DOHH2 (cell line): ENCODE data around the gene PALM3.
"Not testable (repeated sequence)": the region's sequence is repeated elsewhere in the genome, so short reads cannot be mapped to it uniquely, and the experiment has no call there.

Experiments
- H3F3A ChIP-seq: fragments of 200-600 bp; sonication (generic), shearing (Covaris generic); 2 replicates; pipeline ENCODE4 v1.6.0; 2016; ENCODE audit warnings: antibody characterized with exemption, mild to moderate bottlenecking; ENCODE audit not compliant: control insufficient read depth, insufficient read depth
- H3K27ac ChIP-seq: fragments of 200-600 bp; sonication (generic); 2 replicates; pipeline ENCODE4 v1.5.1; 2014; ENCODE audit warnings: low read depth, mild to moderate bottlenecking, low read length, moderate library complexity
- H3K27me3 ChIP-seq: fragments of 200-600 bp; sonication (generic); 2 replicates; pipeline ENCODE4 v1.6.1; 2014; ENCODE audit warnings: mild to moderate bottlenecking, low read length, mixed read lengths; ENCODE audit not compliant: control insufficient read depth
- H3K36me3 ChIP-seq: fragments of 200-600 bp; sonication (generic); 2 replicates; pipeline ENCODE4 v1.6.1; 2014; ENCODE audit warnings: mild to moderate bottlenecking, low read length, moderate library complexity, mixed read lengths; ENCODE audit not compliant: control insufficient read depth
- H3K4me1 ChIP-seq: fragments of 200-600 bp; sonication (generic); 2 replicates; pipeline ENCODE4 v1.6.1; 2014; ENCODE audit warnings: mild to moderate bottlenecking, low read length, mixed read lengths; ENCODE audit not compliant: control insufficient read depth
- H3K4me2 ChIP-seq: fragments of 200-600 bp; sonication (generic); 2 replicates; pipeline ENCODE4 v1.6.0; 2014; ENCODE audit warnings: mild to moderate bottlenecking, low read length, moderate library complexity
- H3K4me3 ChIP-seq: fragments of 200-600 bp; sonication (generic); 2 replicates; pipeline ENCODE4 v1.5.1; 2014; ENCODE audit warnings: mild to moderate bottlenecking, low read length, mixed read lengths
- H3K79me2 ChIP-seq: fragments of 200-600 bp; sonication (generic); 2 replicates; pipeline ENCODE4 v1.6.1; 2014; ENCODE audit warnings: mild to moderate bottlenecking, low read length, mixed read lengths; ENCODE audit not compliant: control insufficient read depth
- H3K9me2 ChIP-seq: fragments of 200-600 bp; sonication (generic); replicated peaks from 2 replicates; pipeline ENCODE4 v1.6.1; 2014; ENCODE audit warnings: mild to moderate bottlenecking, low read length, mixed read lengths; ENCODE audit not compliant: control insufficient read depth
- H3K9me3 ChIP-seq: fragments of 200-600 bp; sonication (generic); 2 replicates; pipeline ENCODE4 v1.6.1; 2014; ENCODE audit warnings: antibody characterized with exemption, low read length, mixed read lengths; ENCODE audit not compliant: control insufficient read depth, insufficient read depth
- H4K20me1 ChIP-seq: fragments of 200-600 bp; sonication (generic); 2 replicates; pipeline ENCODE4 v1.6.0; 2014; ENCODE audit warnings: low read depth, mild to moderate bottlenecking, antibody characterized with exemption, low read length, moderate library complexity; ENCODE audit not compliant: control insufficient read depth, insufficient read depth
- EZH2phosphoT487 ChIP-seq: fragments of 200-600 bp; sonication (generic); IDR thresholded peaks from 2 replicates; pipeline ENCODE4 v1.6.1; 2017; ENCODE audit warnings: borderline replicate concordance, mild to moderate bottlenecking, antibody characterized with exemption, low read length, moderate library complexity, mixed read lengths
- TF ChIP-seq, protein P1 (sequence below): fragments of 200-600 bp; sonication (generic); IDR thresholded peaks from one replicate; pipeline ENCODE4 v1.5.1; 2014; ENCODE audit warnings: antibody characterized with exemption, mild to moderate bottlenecking, low read depth, low read length; ENCODE audit not compliant: poor library complexity, severe bottlenecking

The PALM3 gene

DNA sequence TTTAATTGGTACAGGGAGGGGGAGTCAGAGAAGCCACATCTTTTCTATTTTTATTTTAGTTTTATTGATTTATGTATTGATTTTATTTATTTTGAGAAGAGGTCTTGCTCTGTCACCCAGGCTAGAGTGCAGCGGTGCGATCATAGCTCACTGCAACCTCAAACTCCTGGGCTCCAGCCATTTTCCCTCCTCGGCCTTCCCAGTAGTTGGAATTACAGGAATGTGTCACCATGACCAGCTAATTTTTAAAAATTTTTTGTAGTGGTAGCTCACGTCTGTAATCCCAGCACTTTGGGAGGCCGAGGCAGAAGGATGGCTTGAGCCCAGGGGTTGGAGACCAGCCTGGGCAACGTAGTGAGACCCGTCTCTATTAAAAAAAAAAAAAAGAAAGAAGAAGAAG, 26.2 kb downstream of the PALM3 start:
- H3K27ac ChIP-seq = no peak overlapping the region
- peaks cover 3% of the 10 kb centered on the region; the same call in 1 of the 2 replicates for H3K36me3 ChIP-seq
- H3K27me3 ChIP-seq = no peaks in the 10 kb centered on the region
- H3K4me2 ChIP-seq = no peak overlapping the region
- H3K9me3 ChIP-seq = no peaks in the 10 kb centered on the region
- H3K4me3 ChIP-seq = no peak overlapping the region
- peaks cover 3% of the 10 kb centered on the region; the same call in 1 of the 2 replicates for H3F3A ChIP-seq
- peaks cover 26% of the 10 kb centered on the region for H3K4me1 ChIP-seq
- no peaks in the 10 kb centered on the region for H4K20me1 ChIP-seq
- no peak for TF ChIP-seq EZH2phosphoT487
- TF ChIP-seq, protein P1, sequence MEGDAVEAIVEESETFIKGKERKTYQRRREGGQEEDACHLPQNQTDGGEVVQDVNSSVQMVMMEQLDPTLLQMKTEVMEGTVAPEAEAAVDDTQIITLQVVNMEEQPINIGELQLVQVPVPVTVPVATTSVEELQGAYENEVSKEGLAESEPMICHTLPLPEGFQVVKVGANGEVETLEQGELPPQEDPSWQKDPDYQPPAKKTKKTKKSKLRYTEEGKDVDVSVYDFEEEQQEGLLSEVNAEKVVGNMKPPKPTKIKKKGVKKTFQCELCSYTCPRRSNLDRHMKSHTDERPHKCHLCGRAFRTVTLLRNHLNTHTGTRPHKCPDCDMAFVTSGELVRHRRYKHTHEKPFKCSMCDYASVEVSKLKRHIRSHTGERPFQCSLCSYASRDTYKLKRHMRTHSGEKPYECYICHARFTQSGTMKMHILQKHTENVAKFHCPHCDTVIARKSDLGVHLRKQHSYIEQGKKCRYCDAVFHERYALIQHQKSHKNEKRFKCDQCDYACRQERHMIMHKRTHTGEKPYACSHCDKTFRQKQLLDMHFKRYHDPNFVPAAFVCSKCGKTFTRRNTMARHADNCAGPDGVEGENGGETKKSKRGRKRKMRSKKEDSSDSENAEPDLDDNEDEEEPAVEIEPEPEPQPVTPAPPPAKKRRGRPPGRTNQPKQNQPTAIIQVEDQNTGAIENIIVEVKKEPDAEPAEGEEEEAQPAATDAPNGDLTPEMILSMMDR = no peak
- no peaks in the 10 kb centered on the region for H3K79me2 ChIP-seq
- H3K9me2 ChIP-seq = no peaks in the 10 kb centered on the region

DNA sequence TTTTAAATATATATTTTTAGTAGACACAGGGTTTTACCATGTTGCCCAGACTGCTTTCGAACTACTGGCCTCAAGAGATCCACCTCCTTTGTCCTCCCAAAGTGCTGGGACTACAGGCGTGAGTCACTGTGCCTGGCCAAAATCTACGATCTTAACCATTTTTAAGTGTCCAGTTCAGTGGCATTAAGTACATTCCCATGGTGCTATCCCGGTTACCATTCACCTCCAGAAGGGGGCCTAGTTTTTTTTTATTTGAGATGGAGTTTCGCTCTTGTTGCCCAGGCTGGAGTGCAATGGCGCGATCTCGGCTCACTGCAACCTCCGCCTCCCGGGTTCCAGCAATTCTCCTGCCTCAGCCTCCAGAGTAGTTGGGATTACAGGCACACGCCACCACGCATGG, 26.7 kb downstream of the PALM3 start:
- not testable (repeated sequence) for H4K20me1 ChIP-seq, H3K27ac ChIP-seq, H3K4me2 ChIP-seq, H3K79me2 ChIP-seq, H3K4me3 ChIP-seq, H3K36me3 ChIP-seq, H3F3A ChIP-seq, H3K9me3 ChIP-seq, H3K9me2 ChIP-seq, H3K27me3 ChIP-seq
- peaks cover 27% of the 10 kb centered on the region for H3K4me1 ChIP-seq

DNA sequence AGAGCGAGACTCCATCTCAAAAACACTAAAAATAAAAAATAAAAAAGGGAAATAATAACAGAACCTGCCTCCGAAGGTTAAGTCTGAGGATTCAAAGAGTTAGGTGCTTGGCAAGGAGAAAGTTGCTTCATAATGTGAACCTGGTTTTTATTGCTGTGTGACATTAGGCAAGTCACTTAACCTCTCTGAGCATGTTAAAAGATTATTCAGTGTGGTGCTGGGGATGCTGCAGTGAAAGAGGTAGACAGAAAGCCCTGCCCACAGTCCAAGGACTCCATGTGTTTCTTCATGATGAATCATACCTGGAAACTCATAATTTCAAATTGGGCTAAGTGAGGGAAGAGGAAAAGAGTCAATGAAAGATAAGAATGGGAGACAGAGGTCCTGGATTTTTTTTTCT, 27.9 kb downstream of the PALM3 start:
- no peaks in the 10 kb centered on the region for H3K27me3 ChIP-seq
- no peaks in the 10 kb centered on the region for H3K9me2 ChIP-seq
- H3K4me2 ChIP-seq = no peak overlapping the region
- peaks cover 32% of the 10 kb centered on the region for H3K4me1 ChIP-seq
- TF ChIP-seq, protein P1 = no peak
- no peak for TF ChIP-seq EZH2phosphoT487
- no peak overlapping the region for H3K4me3 ChIP-seq
- no peaks in the 10 kb centered on the region for H3K36me3 ChIP-seq
- H4K20me1 ChIP-seq = no peaks in the 10 kb centered on the region
- H3F3A ChIP-seq = peaks cover 14% of the 10 kb centered on the region
- H3K9me3 ChIP-seq = no peaks in the 10 kb centered on the region
- H3K79me2 ChIP-seq = no peaks in the 10 kb centered on the region
- no peak overlapping the region for H3K27ac ChIP-seq

DNA sequence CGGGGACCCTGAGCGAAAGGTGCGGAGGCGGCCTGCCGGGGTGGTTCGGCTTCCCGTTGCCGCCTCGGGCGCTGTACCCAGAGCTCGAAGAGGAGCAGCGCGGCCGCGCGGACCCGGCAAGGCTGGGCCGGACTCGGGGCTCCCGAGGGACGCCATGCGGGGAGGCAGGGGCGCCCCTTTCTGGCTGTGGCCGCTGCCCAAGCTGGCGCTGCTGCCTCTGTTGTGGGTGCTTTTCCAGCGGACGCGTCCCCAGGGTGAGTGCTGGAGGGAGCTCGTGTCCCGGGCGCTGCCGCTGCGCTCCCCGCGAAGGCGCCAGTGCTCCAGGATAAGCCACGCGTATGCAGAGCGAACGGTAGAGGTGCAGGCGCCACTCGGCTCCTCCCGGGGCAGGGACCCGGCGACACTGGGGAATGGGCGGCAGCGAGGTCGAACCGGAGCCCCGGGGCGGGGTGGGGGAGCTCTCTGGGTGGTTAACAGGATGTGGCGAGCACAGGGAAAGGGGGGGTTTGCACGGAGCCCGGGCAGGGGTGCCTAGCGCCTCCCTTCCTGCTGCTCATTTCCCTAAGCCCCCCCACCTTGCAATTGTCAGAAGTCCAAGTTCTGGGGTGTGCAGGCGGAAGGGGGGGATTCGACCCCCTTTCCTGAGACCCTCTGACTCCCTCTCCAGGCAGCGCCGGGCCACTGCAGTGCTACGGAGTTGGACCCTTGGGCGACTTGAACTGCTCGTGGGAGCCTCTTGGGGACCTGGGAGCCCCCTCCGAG, 30.0 kb downstream of the PALM3 start, which contains the start of gene IL27RA:
Gene IL27RA (plus strand): TSS at position 44 of the 762 bp plus-strand sequence. CDS start 111 bp downstream, at position 155.
- H3K27me3 ChIP-seq = no peaks in the 10 kb centered on the region
- H3K4me1 ChIP-seq = peaks cover 45% of the 10 kb centered on the region
- H3K36me3 ChIP-seq = no peaks in the 10 kb centered on the region
- peak within 1 kb of the TSS; percentile 81 for H3K4me3 ChIP-seq
- no peaks in the 10 kb centered on the region for H3K9me3 ChIP-seq
- H4K20me1 ChIP-seq = no peaks in the 10 kb centered on the region
- peak within 1 kb of the TSS; percentile 91 for H3K4me2 ChIP-seq
- no peaks in the 10 kb centered on the region for H3K79me2 ChIP-seq
- peak within 1 kb of the TSS; percentile 75 for H3K27ac ChIP-seq
- TF ChIP-seq EZH2phosphoT487 = no peak
- TF ChIP-seq, protein P1 = peak; percentile 90
- no peaks in the 10 kb centered on the region for H3K9me2 ChIP-seq
- peaks cover 14% of the 10 kb centered on the region for H3F3A ChIP-seq
